HG03280 (cell line): ENCODE data around the gene ENO2.
A peak's percentile ranks its signal among the peaks of the same experiment; 100 is the strongest.

ENCODE experiments used
- ATAC-seq: cut with Tn5 transposase; IDR thresholded peaks from one replicate; pipeline ENCODE4 v1.9.1; 2021; ENCODE audit warnings: mild to moderate bottlenecking, moderate library complexity; ENCODE audit not compliant: unreplicated experiment

ENO2 gene

GRCh38 chr12:6946920-6947374, 32.6 kb downstream of the ENO2 start:
- no peak for ATAC-seq

DNA sequence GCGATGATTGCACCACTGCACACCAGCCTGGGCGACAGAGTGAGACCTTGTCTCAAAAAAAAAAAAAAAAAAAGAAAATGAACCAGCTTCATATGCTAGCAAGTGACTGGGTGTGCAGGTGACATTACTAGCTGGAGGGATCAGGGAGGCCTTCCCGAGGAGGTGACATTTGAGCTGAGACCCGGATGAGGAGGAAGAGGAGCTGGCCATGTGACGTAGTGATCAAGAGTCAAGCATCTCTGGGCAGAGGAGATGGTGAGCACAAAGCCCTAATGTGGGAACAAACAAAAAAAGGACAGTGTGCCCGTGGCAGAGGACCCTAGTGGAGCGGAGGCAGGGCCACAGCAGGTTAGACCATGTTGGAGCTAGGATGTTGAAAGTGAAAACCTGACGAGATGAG, 33.2 kb downstream of the ENO2 start:
- ATAC-seq, result no peak

- no peak for ATAC-seq
Measured at GRCh38 chr12:6948873-6949594, 34.7 kb downstream of the ENO2 start.

GRCh38 chr12:6950401-6950801, 36.0 kb downstream of the ENO2 start:
- ATAC-seq, result no peak

GRCh38 chr12:6950811-6951540, 36.6 kb downstream of the ENO2 start, which contains the start of gene PTPN6:
TSS of gene PTPN6 (plus strand) at chr12:6951356. CDS start at chr12:6951513, 157 bp downstream.
- no peak for ATAC-seq

- ATAC-seq, result no peak
Measured at GRCh38 chr12:6951551-6952120, 37.3 kb downstream of the ENO2 start.

DNA sequence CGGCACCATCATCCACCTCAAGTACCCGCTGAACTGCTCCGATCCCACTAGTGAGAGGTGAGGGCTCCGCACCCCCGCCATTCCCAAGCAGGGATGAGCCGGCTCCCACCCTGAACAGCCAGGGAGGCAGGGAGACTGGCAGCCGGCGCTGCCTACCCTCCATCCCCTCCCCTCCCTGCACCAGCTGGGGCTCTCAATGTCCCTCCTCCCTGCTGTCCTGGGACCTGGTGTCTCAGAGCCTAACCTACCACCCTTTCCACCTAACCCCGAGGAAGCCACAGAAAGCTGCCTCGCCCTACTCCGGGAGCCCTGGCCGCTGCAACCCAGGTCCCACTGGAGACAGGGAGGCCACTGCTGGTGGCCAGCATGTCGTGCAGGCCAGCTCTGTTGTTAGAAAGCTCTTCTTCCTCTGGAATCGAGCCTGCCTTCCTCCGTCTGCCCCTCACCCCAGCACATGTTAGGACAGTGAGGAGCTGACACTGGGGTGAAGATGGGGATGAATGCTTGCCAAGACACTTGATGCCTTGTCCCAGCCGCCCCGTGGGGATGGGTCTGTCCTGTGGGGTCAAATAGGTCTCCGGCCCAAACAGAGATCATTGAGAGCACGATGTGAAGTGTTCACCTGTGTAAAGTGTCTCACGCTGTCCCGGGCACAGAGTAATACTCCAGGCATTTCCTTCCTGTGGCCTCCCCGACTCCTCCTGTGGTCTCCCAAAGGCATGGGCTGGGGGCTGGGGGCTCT, 37.9 kb downstream of the ENO2 start:
- ATAC-seq, result no peak

- no peak for ATAC-seq
Measured at GRCh38 chr12:6952863-6953441, 38.6 kb downstream of the ENO2 start.

DNA sequence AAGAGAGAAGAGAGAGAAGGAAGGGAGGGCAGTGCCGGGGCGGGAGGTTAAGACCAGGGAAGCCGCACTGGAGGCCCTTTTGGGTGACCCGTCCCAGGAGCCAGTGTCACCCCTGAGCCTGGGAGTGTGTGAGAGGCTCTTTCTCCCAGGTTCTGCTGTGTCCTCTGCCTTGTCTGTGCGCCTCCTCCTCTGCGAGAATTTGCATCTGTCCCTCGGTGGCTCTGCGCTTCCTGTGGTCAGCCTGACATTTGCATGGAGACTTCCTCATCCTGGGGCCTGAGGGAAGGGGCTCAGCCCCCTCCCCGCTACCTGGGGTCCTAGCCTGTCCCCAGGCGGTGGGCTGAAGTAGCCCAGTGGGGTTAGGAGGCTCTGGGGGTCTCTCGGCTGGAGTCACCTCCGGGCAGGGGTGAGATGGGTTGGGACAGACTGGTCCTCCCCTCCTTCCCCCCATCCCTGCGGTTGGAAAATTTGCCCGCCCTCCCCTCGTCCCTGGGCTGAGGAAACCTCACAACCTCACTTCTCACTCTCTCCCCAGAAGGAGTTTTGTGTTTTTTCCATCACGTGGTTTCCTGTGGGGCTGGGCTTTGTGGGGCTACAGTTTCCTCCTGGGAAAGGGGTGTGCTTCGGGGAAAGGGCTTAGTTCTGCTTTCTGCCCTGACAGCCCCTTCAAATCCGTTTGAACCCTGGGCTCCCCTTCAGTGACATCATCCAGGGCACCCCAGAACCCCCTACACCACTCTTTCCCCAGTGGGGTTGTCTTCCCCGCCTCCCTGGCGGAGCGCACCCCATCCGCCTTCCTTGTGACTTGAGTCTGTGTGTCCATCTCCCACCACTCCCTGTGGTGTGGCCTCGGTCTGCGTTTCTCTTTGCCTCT, 39.3 kb downstream of the ENO2 start:
- peak; percentile 50 for ATAC-seq

GRCh38 chr12:6954316-6955107, 40.1 kb downstream of the ENO2 start:
- ATAC-seq, result no peak

GRCh38 chr12:6955108-6956020, 41.0 kb downstream of the ENO2 start:
- ATAC-seq, result no peak

GRCh38 chr12:6956021-6956727, 41.8 kb downstream of the ENO2 start:
- ATAC-seq, result no peak

- no peak for ATAC-seq
Measured at GRCh38 chr12:6957151-6957701, 42.8 kb downstream of the ENO2 start.

DNA sequence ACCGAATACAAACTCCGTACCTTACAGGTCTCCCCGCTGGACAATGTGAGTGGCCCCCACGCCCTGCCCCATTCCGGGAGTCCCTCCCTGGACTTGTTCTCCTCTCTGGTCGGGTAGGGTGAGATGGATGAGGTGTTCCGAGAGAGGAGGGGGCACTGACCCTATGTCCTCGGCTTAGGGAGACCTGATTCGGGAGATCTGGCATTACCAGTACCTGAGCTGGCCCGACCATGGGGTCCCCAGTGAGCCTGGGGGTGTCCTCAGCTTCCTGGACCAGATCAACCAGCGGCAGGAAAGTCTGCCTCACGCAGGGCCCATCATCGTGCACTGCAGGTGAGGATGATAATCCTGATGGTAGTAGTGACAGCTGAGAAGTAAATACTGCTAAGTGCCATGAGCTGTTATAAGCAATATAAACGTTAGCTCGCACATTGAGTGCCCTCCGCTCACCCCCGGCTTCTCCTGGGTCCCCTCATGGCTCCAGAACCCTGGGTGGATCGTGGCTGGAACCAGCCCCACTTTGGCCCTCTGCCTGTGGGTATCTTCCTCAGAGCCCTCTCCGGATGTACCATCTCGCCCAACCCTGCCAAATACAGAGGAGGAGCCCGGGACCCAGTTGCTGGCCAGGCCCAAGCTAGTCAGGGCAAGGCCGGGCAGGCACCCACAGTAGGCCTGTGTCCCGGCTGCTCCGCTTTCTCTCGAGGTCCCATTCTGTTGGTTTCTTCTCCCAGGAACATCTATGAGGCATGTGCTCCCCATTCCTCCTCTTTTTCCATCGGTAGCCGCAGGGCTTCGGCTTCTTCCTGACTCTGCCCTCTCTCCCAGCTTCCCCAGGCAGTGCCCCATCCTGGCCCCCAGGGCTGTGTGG, 43.6 kb downstream of the ENO2 start:
- no peak for ATAC-seq

DNA sequence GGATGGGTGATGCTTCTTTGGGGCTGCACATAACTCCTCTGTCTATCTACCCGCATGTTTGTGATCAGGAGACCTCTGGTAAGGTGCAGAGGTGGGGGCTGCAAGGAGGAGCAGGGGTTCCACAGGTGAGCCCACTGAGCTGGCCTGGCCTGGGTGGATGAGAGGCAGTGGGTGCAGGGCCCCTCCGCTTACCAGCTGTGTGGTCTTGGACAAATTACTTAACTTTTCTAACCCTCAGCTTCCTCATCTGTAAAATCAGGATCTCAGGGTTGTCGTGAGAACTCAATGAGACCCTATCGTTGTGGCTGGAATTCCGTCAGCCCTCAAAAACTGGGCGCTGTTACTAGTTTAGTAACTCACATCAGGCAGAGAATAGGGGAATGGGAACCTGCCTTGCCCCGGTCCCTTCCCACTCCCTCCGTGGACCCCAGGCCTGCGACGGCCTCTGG, 44.3 kb downstream of the ENO2 start:
- no peak for ATAC-seq
